VCaP (cell line): ENCODE measurements around the gene ATP5ME.

ENCODE experiments used
- H3K27ac ChIP-seq: fragments of 450-650 bp; 2 replicates; pipeline ENCODE4 v1.5.1; 2017
- CTCF ChIP-seq: fragments of 450-650 bp; conservative IDR thresholded peaks from 2 replicates; pipeline ENCODE4 v1.5.1; 2017; ENCODE audit warnings: mild to moderate bottlenecking, moderate library complexity

Gene ATP5ME

GRCh38 chr4:683982-684622 lies 10.0 kb upstream of the ATP5ME start:
- no peak overlapping the region for H3K27ac ChIP-seq
- peak; percentile 79 for TF ChIP-seq CTCF

GRCh38 chr4:683247-683897 lies 9.3 kb upstream of the ATP5ME start:
- no peak for TF ChIP-seq CTCF
- H3K27ac ChIP-seq = no peak overlapping the region

GRCh38 chr4:682490-683172 lies 8.6 kb upstream of the ATP5ME start:
- TF ChIP-seq CTCF = no peak
- peak overlapping the region; percentile 70; the same call in 1 of the 2 replicates for H3K27ac ChIP-seq

GRCh38 chr4:681736-682451 lies 7.8 kb upstream of the ATP5ME start:
- no peak for TF ChIP-seq CTCF
- H3K27ac ChIP-seq = peak overlapping the region; percentile 70

GRCh38 chr4:680928-681645 lies 7.0 kb upstream of the ATP5ME start:
- no peak for TF ChIP-seq CTCF
- H3K27ac ChIP-seq = peak overlapping the region; percentile 64; the same call in 1 of the 2 replicates

GRCh38 chr4:680551-680927 lies 6.5 kb upstream of the ATP5ME start:
- H3K27ac ChIP-seq = peak overlapping the region; percentile 64; the same call in 1 of the 2 replicates

More at GRCh38 chr4:680551-680927, 6.5 kb upstream of the ATP5ME start:
- TF ChIP-seq CTCF = no peak
